GM10248 (cell line): ENCODE measurements around the gene OR9G1.

Experiments
- CTCF ChIA-PET: fragments of 300-600 bp; sonication (Branson Sonifier 250); formaldehyde crosslinking; extraction: SDS; loops from one replicate; lab custom pipeline; 2021; ENCODE audit warnings: antibody characterized with exemption; lab: Yijun Ruan, JAX
- POLR2A ChIA-PET: fragments of 350-650 bp; sonication (Branson Sonifier 250); formaldehyde crosslinking; extraction: SDS; loops from one replicate; lab custom pipeline; 2020; ENCODE audit warnings: antibody characterized with exemption; lab: Yijun Ruan, JAX
- DNase-seq: peaks from one replicate; pipeline ENCODE4 v3.0.0; 2012; ENCODE audit errors: extremely low spot score
- TF ChIP-seq, protein P1 (sequence below): IDR thresholded peaks from 2 replicates; pipeline ENCODE4 v1.5.1; 2012; ENCODE audit warnings: mild to moderate bottlenecking, low read depth; ENCODE audit errors: extremely low read depth, missing control alignments, control extremely low read depth

OR9G1 gene

DNA sequence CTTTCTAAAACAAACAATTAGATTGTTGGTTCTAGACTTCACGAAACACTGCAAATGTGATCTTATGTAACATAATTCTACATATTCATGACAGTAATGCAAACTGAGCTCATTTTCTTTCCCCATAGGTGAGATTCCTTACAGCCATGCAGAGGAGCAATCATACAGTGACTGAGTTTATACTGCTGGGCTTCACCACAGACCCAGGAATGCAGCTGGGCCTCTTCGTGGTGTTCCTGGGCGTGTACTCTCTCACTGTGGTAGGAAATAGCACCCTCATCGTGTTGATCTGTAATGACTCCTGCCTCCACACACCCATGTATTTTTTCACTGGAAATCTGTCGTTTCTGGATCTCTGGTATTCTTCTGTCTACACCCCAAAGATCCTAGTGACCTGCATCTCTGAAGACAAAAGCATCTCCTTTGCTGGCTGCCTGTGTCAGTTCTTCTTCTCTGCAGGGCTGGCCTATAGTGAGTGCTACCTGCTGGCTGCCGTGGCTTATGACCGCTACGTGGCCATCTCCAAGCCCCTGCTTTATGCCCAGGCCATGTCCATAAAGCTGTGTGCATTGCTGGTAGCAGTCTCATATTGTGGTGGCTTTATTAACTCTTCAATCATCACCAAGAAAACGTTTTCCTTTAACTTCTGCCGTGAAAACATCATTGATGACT is 1.5 kb downstream of the OR9G1 start:
- POLR2A ChIA-PET, result no interaction called here
- TF ChIP-seq, protein P1, sequence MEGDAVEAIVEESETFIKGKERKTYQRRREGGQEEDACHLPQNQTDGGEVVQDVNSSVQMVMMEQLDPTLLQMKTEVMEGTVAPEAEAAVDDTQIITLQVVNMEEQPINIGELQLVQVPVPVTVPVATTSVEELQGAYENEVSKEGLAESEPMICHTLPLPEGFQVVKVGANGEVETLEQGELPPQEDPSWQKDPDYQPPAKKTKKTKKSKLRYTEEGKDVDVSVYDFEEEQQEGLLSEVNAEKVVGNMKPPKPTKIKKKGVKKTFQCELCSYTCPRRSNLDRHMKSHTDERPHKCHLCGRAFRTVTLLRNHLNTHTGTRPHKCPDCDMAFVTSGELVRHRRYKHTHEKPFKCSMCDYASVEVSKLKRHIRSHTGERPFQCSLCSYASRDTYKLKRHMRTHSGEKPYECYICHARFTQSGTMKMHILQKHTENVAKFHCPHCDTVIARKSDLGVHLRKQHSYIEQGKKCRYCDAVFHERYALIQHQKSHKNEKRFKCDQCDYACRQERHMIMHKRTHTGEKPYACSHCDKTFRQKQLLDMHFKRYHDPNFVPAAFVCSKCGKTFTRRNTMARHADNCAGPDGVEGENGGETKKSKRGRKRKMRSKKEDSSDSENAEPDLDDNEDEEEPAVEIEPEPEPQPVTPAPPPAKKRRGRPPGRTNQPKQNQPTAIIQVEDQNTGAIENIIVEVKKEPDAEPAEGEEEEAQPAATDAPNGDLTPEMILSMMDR, result no peak
- DNase-seq, result no peak
- CTCF ChIA-PET, result no interaction called here

DNA sequence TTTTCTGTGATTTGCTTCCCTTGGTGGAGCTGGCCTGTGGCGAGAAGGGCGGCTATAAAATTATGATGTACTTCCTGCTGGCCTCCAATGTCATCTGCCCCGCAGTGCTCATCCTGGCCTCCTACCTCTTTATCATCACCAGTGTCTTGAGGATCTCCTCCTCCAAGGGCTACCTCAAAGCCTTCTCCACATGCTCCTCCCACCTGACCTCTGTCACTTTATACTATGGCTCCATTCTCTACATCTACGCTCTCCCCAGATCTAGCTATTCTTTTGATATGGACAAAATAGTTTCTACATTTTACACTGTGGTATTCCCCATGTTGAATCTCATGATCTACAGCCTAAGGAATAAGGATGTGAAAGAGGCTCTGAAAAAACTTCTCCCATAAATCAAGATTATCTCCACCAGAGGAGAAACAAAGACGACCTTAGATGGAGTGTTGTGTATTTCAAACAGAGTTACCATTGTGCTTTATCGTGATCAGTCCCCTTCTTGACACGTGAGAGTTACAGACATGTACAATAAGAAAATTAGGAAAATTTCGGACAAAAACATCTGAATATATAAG is 2.1 kb downstream of the OR9G1 start:
- DNase-seq, result no peak
- TF ChIP-seq, protein P1, result no peak
- CTCF ChIA-PET, result no interaction called here
- POLR2A ChIA-PET, result no interaction called here

- ChIA-PET CTCF (interaction anchor here (1.2 to 1.8 kb wide), 2 partner anchors 10 to 26 kb away, joined by 3 to 4 read pairs; no protein-coding TSS in a partner anchor), POLR2A (no interaction called here)
- no peak for DNase-seq
- TF ChIP-seq, protein P1, result no peak
Observed at GRCh38 chr11:56705784-56706396, 7.0 kb downstream of the OR9G1 start.

GRCh38 chr11:56706486-56706885 is 7.6 kb downstream of the OR9G1 start:
- ChIA-PET CTCF (interaction anchor here (1.2 to 1.8 kb wide), 2 partner anchors 11 to 27 kb away, joined by 3 to 4 read pairs; no protein-coding TSS in a partner anchor), POLR2A (no interaction called here)
- DNase-seq, result no peak
- TF ChIP-seq, protein P1, result no peak

DNA sequence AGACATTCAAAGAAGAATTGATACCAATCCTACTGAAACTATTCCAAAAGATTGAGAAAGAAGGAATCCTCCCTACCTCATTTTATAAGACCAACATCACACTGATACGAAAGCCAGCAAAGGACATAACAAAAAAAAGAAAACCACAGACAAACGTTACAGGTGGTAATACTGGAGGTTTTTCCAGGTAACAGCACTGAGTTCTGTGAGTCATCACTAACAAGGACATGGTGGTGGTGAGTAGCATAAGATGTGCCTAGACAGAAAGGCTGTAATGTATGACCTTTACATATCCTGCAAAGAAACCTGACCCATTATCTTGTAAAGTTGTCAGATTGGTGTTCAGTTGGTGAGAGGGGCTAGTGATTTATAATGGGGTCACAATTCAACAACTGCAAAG is 15.3 kb downstream of the OR9G1 start:
- DNase-seq, result no peak
- ChIA-PET POLR2A (no interaction called here), CTCF (no interaction called here)
- TF ChIP-seq, protein P1, result no peak

GRCh38 chr11:56716379-56716854 is 17.5 kb downstream of the OR9G1 start:
- TF ChIP-seq, protein P1, result no peak
- CTCF ChIA-PET, result no interaction called here
- no peak for DNase-seq
- POLR2A ChIA-PET, result no interaction called here
